Measurements from ENCODE around the gene GAS7.

DNA sequence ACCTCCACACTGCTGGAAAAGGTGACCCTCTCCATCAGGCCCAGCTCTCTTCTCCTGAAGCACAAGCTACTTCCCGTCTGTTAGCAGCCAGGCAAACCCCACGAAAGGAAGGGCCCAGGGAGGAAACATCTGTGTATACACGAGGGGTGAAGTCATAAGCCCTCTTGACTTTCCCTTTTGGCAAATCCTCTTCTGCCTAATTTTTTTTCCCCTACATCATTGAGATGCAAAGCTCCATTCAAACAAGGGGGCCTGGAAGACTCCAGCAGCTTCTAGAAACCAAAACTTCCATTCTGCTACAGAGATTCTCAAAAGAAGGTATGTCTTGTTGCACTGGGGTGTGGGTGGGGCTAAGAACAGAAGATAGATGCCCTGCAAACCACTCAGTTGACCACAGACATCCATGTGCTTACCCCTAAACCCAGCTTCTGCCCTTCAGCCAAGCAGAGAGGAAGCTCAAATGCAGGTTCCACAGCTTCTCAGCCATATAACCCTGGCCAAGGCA, 147.8 kb downstream of the GAS7 start:
- TF ChIP-seq BHLHE40 (IDR thresholded peaks at IDR 0.05; ENCODE audit: borderline replicate concordance) (no peak), SP1 (IDR thresholded peaks at IDR 0.05) (no peak), FOXK2 (IDR thresholded peaks at IDR 0.05) (no peak), ELF4 (IDR thresholded peaks at IDR 0.05) (no peak)
